HEK293 (cell line): ENCODE data around the gene CPD.

ENCODE experiments used
- CTCF ChIA-PET: fragments of 350-600 bp; formaldehyde crosslinking; extraction: SDS; loops from one replicate; lab custom pipeline; 2021; ENCODE audit warnings: antibody characterized with exemption; lab: Yijun Ruan, JAX
- POLR2A ChIA-PET: fragments of 300-600 bp; formaldehyde crosslinking; extraction: SDS; loops from one replicate; lab custom pipeline; 2020; ENCODE audit warnings: antibody characterized with exemption, inconsistent platforms; lab: Yijun Ruan, JAX
- H3K27ac ChIP-seq: fragments of 200-500 bp; sonication (Bioruptor generic); 2 replicates; pipeline ENCODE4 v1.5.1; 2014; ENCODE audit warnings: low read depth, low read length, control low read depth, inconsistent platforms; ENCODE audit errors: extremely low read depth
- H3K36me3 ChIP-seq, 2 experiments: fragments of 200-500 bp in 1 of 2; sonication (Bioruptor generic) in 1 of 2; 1 replicate in 1 of 2; 2 replicates in 1 of 2; pipeline ENCODE4 v1.5.1; 2014 to 2017; ENCODE audit warnings: inconsistent platforms in 2 of 2, low read length in 2 of 2; ENCODE audit not compliant: control insufficient read depth in 2 of 2, insufficient read depth in 1 of 2
- H3K4me1 ChIP-seq: fragments of 200-500 bp; sonication (Bioruptor generic); 2 replicates; pipeline ENCODE4 v1.5.1; 2014; ENCODE audit warnings: mild to moderate bottlenecking, low read length, inconsistent platforms; ENCODE audit not compliant: control insufficient read depth, insufficient read depth
- H3K4me3 ChIP-seq: 2 replicates; pipeline ENCODE4 v1.5.1; 2011; ENCODE audit warnings: low read depth, mild to moderate bottlenecking, control low read depth, low read length, moderate library complexity
- H3K9me3 ChIP-seq: fragments of 200-500 bp; sonication (Bioruptor generic); 2 replicates; pipeline ENCODE4 v1.5.1; 2014; ENCODE audit warnings: low read depth, low read length, inconsistent platforms; ENCODE audit not compliant: control insufficient read depth, insufficient read depth
- HOXD13 ChIP-seq: sonication (generic); formaldehyde crosslinking; IDR thresholded peaks from 2 replicates; pipeline ENCODE4 v1.8.0; 2022; ENCODE audit warnings: missing genetic modification reagents, borderline replicate concordance
- OSR2 ChIP-seq: fragments of 450-650 bp; formaldehyde crosslinking; IDR thresholded peaks from 2 replicates; pipeline ENCODE4 v1.5.1; 2016; ENCODE audit warnings: missing biosample characterization, missing genetic modification characterization
- PATZ1 ChIP-seq: fragments of 450-650 bp; formaldehyde crosslinking; IDR thresholded peaks from 2 replicates; pipeline ENCODE4 v1.5.1; 2016; ENCODE audit warnings: missing biosample characterization, missing genetic modification characterization
- PRDM1 ChIP-seq: fragments of 450-650 bp; formaldehyde crosslinking; IDR thresholded peaks from 2 replicates; pipeline ENCODE4; 2016; ENCODE audit warnings: missing biosample characterization, missing genetic modification characterization
- SCRT2 ChIP-seq: fragments of 450-650 bp; formaldehyde crosslinking; IDR thresholded peaks from 2 replicates; pipeline ENCODE4 v1.5.1; 2016; ENCODE audit warnings: missing biosample characterization, missing genetic modification characterization
- SP7 ChIP-seq: fragments of 450-650 bp; formaldehyde crosslinking; IDR thresholded peaks from 2 replicates; pipeline ENCODE4 v1.5.1; 2016; ENCODE audit warnings: missing biosample characterization, missing genetic modification characterization
- ZBTB7A ChIP-seq: fragments of 450-650 bp; formaldehyde crosslinking; IDR thresholded peaks from 2 replicates; pipeline ENCODE4 v1.5.1; 2016; ENCODE audit warnings: low read depth, missing biosample characterization, missing genetic modification characterization
- ZFP37 ChIP-seq: fragments of 450-650 bp; formaldehyde crosslinking; IDR thresholded peaks from 2 replicates; pipeline ENCODE4 v1.5.1; 2016; ENCODE audit warnings: missing biosample characterization, missing genetic modification characterization
- ZNF10 ChIP-seq: fragments of 450-650 bp; formaldehyde crosslinking; IDR thresholded peaks from 2 replicates; pipeline ENCODE4 v1.5.1; 2017; ENCODE audit warnings: missing biosample characterization, missing genetic modification characterization
- ZNF202 ChIP-seq: fragments of 450-650 bp; formaldehyde crosslinking; IDR thresholded peaks from 2 replicates; pipeline ENCODE4 v1.5.1; 2016; ENCODE audit warnings: missing biosample characterization, missing genetic modification characterization, borderline replicate concordance
- ZNF239 ChIP-seq: fragments of 450-650 bp; formaldehyde crosslinking; IDR thresholded peaks from 2 replicates; pipeline ENCODE4 v1.5.1; 2016; ENCODE audit warnings: missing biosample characterization, missing genetic modification characterization
- ZNF26 ChIP-seq: fragments of 450-650 bp; formaldehyde crosslinking; IDR thresholded peaks from 2 replicates; pipeline ENCODE4 v1.5.1; 2016; ENCODE audit warnings: missing biosample characterization, missing genetic modification characterization
- ZNF335 ChIP-seq: fragments of 450-650 bp; formaldehyde crosslinking; conservative IDR thresholded peaks from 2 replicates; pipeline ENCODE4 v1.5.1; 2016; ENCODE audit warnings: missing biosample characterization, missing genetic modification characterization
- ZNF366 ChIP-seq: fragments of 450-650 bp; formaldehyde crosslinking; conservative IDR thresholded peaks from 2 replicates; pipeline ENCODE4 v1.5.1; 2016; ENCODE audit warnings: missing biosample characterization, missing genetic modification characterization
- ZNF473 ChIP-seq: fragments of 450-650 bp; formaldehyde crosslinking; IDR thresholded peaks from 2 replicates; pipeline ENCODE4 v1.5.1; 2017; ENCODE audit warnings: missing biosample characterization, missing genetic modification characterization
- ZNF768 ChIP-seq: fragments of 450-650 bp; formaldehyde crosslinking; IDR thresholded peaks from 2 replicates; pipeline ENCODE4 v1.5.1; 2018; ENCODE audit warnings: missing biosample characterization, mild to moderate bottlenecking, missing genetic modification characterization
- ZNF785 ChIP-seq: fragments of 450-650 bp; formaldehyde crosslinking; IDR thresholded peaks from 2 replicates; pipeline ENCODE4 v1.5.1; 2016; ENCODE audit warnings: missing biosample characterization, missing genetic modification characterization
- TF ChIP-seq, protein P1 (sequence below): fragments of 450-650 bp; formaldehyde crosslinking; IDR thresholded peaks from 2 replicates; pipeline ENCODE4 v1.5.1; 2016; ENCODE audit warnings: missing biosample characterization, missing genetic modification characterization
- TF ChIP-seq, protein P2 (sequence below): fragments of 450-650 bp; formaldehyde crosslinking; IDR thresholded peaks from 2 replicates; pipeline ENCODE4 v1.5.1; 2016; ENCODE audit warnings: missing biosample characterization, missing genetic modification characterization
- TF ChIP-seq, protein P3 (sequence below): fragments of 450-650 bp; formaldehyde crosslinking; IDR thresholded peaks from 2 replicates; pipeline ENCODE4 v1.5.1; 2016; ENCODE audit warnings: missing biosample characterization, missing genetic modification characterization

CPD gene

DNA sequence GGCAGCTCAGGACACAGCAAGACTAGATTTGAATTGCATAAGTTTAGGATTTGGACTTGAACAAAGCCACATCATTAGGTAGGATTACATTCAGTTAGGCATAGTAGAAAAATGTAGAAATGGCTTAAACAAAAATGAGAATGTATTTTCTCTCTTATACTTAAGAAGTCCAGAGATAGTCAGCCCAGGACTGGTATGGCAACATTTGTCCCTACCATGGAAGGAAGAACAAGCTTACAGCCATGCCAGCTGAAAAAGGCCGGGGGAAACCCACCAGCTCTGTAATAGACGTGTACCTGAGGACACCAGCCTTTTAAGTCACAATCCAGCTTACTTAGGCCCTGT lies 33.7 kb upstream of the CPD start:
- Histone ChIP-seq H3K4me3 (no peak overlapping the region), H3K4me1 (peaks cover 8% of the 10 kb centered on the region), H3K27ac (peak overlapping the region; percentile 28; the same call in 1 of the 2 replicates), H3K9me3 (no peaks in the 10 kb centered on the region), H3K36me3 (no peaks in the 10 kb centered on the region)
- ChIA-PET CTCF (interaction anchor here (0.7 to 1.1 kb wide), 5 partner anchors 8 to 317 kb away, joined by 3 to 5 read pairs (median 4); no protein-coding TSS in a partner anchor), POLR2A (interaction anchor here (1.2 kb wide), 1 partner anchor 60 kb away, joined by 3 read pairs; no protein-coding TSS in a partner anchor)
- TF ChIP-seq ZNF335, result 0 out of 2 replicates have a peak, but pooled peaks have one; percentile 2
- TF ChIP-seq, protein P1, sequence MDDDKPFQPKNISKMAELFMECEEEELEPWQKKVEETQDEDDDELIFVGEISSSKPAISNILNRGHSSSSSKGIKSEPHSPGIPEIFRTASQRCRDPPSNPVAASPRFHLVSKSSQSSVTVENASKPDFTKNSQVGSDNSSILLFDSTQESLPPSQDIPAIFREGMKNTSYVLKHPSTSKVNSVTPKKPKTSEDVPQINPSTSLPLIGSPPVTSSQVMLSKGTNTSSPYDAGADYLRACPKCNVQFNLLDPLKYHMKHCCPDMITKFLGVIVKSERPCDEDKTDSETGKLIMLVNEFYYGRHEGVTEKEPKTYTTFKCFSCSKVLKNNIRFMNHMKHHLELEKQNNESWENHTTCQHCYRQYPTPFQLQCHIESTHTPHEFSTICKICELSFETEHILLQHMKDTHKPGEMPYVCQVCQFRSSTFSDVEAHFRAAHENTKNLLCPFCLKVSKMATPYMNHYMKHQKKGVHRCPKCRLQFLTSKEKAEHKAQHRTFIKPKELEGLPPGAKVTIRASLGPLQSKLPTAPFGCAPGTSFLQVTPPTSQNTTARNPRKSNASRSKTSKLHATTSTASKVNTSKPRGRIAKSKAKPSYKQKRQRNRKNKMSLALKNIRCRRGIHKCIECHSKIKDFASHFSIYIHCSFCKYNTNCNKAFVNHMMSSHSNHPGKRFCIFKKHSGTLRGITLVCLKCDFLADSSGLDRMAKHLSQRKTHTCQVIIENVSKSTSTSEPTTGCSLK (tag by site-specific recombination), result no peak

DNA sequence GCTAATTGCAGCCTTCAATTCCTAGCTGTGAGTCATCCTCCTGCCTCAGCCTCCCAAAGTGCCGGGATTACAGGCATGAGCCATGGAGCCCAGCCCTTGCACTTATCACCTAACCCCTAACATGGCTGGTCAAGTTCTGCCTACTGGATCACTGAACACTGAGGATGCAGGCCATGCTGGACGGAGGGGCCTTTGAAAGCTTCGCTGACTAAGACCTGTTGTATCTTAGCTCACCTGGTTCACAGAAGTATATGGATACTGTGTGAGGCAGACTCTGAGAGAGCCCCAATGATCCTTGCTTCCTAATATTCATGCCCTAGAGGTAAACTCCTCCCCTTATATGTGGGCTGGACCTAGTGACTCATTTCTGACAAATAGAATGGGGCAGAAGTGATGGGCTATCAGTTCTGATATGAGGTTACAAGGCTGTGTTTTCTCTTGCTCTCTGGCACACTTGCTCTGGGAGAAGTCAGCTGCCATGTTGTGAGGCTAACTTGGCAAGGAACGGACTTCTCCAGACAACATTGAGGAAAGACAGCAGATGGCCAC lies 33.1 kb upstream of the CPD start:
- Histone ChIP-seq H3K27ac (no peak overlapping the region), H3K36me3 (no peaks in the 10 kb centered on the region), H3K4me3 (no peak overlapping the region), H3K9me3 (no peaks in the 10 kb centered on the region), H3K4me1 (peaks cover 4% of the 10 kb centered on the region; the same call in 1 of the 2 replicates)
- no peak for TF ChIP-seq ZNF10
- peak; percentile 51; the same call in 1 of the 2 replicates for TF ChIP-seq SP7 (tag by site-specific recombination)
- TF ChIP-seq OSR2, result no peak
- TF ChIP-seq, protein P2, sequence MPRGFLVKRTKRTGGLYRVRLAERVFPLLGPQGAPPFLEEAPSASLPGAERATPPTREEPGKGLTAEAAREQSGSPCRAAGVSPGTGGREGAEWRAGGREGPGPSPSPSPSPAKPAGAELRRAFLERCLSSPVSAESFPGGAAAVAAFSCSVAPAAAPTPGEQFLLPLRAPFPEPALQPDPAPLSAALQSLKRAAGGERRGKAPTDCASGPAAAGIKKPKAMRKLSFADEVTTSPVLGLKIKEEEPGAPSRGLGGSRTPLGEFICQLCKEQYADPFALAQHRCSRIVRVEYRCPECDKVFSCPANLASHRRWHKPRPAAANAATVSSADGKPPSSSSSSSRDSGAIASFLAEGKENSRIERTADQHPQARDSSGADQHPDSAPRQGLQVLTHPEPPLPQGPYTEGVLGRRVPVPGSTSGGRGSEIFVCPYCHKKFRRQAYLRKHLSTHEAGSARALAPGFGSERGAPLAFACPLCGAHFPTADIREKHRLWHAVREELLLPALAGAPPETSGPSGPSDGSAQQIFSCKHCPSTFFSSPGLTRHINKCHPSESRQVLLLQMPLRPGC (tag by site-specific recombination), result no peak
- ChIA-PET CTCF (interaction anchor here (0.7 to 1.2 kb wide), 7 partner anchors 9 to 317 kb away, joined by 3 to 5 read pairs (median 4); partner anchors contain the start of gene GOSR1), POLR2A (no interaction called here)

GRCh38 chr17:30346221-30346795 lies 32.4 kb upstream of the CPD start:
- H3K4me3 ChIP-seq, result no peak overlapping the region
- H3K27ac ChIP-seq, result no peak overlapping the region
- POLR2A ChIA-PET, result no interaction called here
- CTCF ChIA-PET, result interaction anchor here (0.7 to 1.9 kb wide), 7 partner anchors 10 to 253 kb away, joined by 3 to 10 read pairs (median 5); partner anchors contain the start of gene GOSR1
- peaks cover 4% of the 10 kb centered on the region; the same call in 1 of the 2 replicates for H3K4me1 ChIP-seq
- no peaks in the 10 kb centered on the region for H3K36me3 ChIP-seq
- H3K9me3 ChIP-seq, result no peaks in the 10 kb centered on the region
- TF ChIP-seq ZBTB7A, result no peak
- TF ChIP-seq ZNF202 (tag by site-specific recombination), result no peak
- no peak for TF ChIP-seq ZNF473 (tag by site-specific recombination)
- TF ChIP-seq ZNF366 (tag by site-specific recombination), result no peak
- TF ChIP-seq ZNF785, result no peak
- TF ChIP-seq PATZ1 (tag by site-specific recombination), result no peak
- no peak for TF ChIP-seq SCRT2
- no peak for TF ChIP-seq PRDM1 (tag by site-specific recombination)
- no peak for TF ChIP-seq ZFP37 (tag by site-specific recombination)
- TF ChIP-seq ZNF768 (tag by site-specific recombination), result no peak
- TF ChIP-seq, protein P3, sequence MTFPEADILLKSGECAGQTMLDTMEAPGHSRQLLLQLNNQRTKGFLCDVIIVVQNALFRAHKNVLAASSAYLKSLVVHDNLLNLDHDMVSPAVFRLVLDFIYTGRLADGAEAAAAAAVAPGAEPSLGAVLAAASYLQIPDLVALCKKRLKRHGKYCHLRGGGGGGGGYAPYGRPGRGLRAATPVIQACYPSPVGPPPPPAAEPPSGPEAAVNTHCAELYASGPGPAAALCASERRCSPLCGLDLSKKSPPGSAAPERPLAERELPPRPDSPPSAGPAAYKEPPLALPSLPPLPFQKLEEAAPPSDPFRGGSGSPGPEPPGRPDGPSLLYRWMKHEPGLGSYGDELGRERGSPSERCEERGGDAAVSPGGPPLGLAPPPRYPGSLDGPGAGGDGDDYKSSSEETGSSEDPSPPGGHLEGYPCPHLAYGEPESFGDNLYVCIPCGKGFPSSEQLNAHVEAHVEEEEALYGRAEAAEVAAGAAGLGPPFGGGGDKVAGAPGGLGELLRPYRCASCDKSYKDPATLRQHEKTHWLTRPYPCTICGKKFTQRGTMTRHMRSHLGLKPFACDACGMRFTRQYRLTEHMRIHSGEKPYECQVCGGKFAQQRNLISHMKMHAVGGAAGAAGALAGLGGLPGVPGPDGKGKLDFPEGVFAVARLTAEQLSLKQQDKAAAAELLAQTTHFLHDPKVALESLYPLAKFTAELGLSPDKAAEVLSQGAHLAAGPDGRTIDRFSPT (tag by site-specific recombination), result no peak
- TF ChIP-seq ZNF239 (tag by site-specific recombination), result no peak
- no peak for TF ChIP-seq HOXD13 (CRISPR knock-in tag)
- no peak for TF ChIP-seq ZNF26 (tag by site-specific recombination)
